HG02678 (cell line): Measurements from ENCODE around the gene WNT11.

Experiments used
- ATAC-seq: cut with Tn5 transposase; IDR thresholded peaks from one replicate; pipeline ENCODE4 v1.9.1; 2021; ENCODE audit warnings: mild to moderate bottlenecking, moderate library complexity; ENCODE audit not compliant: unreplicated experiment

WNT11 gene

DNA sequence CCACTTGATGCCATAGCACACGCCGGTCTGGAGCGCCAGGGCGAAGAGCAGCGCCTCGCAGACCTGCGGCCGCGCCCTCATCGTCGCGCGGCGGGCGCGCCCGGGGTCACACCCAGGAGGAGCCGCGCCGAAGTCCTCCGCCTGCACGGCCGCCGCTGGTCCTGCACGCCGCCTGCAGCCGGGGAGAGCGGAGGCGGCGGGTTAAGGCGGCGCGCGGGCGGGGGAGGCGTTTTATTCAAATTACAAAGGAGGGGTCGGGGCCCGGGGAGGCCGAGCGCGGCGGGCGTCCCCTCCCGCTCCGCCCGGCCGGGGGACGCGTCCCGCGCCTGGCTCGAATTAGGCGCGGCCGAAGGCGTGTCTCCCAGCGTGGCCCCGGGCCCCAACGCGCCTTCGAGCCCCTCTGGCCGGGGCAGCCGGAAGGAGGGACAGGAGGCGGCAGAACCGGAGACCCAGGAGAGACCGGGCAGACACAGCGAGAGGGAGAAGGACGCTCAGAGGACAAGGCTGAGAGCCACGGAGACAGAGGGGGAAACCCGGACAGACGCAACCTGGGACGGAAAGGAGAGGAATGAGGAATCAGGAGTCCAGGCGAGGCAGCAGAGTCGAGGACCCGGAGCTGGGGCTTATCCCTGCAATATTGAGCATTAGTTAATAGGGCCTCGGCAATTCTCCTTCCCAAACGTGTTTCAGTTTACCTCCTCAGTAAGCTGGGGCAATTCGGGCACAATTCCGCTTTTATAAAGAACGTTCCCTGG is at the start of gene WNT11:
Gene WNT11 (minus strand): TSS at position 176 of the 755 bp plus-strand sequence. CDS start 95 bp downstream, at position 81.
- peak; percentile 31 for ATAC-seq

DNA sequence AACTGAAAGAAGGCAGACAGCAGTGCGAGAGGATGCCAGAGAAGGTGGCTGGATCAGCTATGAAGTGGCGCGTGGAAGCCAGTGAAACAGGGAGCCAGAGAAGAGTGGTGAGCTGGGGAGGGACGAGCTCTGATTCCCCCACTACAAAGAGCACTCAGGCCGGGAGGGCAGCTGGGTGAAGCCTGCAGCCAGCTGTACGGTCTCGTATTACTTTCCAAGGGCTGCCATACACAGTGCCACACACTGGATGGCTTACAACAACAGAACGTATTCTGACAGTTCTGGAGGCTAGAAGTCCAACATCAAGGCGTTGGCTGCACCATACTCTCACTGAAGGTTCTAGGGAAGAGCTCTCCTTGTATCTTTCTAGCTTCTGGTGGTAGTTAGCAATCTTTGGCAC is 47.1 kb upstream of the WNT11 start:
- no peak for ATAC-seq

DNA sequence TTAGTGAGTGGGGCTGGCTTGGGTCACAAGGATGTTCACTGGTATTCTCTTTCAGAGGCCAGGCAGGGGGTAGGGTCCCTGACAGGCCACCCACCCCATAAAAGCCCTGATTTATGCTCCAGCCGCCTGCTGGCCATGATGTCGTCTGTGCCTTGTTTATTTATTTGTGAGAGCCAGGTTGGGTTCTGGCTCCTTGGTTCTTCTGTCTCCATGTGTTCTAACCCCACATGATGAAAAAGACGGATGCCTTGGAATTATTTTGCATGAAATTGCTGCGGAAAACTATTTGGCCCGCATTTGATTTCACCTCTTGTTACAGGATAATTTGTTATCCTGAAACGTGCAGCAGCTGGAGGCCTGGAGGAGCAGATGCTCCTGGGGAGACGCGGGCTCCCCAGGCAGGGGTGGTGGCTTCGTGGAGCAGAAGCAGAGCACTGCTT is 46.3 kb upstream of the WNT11 start:
- ATAC-seq: no peak

DNA sequence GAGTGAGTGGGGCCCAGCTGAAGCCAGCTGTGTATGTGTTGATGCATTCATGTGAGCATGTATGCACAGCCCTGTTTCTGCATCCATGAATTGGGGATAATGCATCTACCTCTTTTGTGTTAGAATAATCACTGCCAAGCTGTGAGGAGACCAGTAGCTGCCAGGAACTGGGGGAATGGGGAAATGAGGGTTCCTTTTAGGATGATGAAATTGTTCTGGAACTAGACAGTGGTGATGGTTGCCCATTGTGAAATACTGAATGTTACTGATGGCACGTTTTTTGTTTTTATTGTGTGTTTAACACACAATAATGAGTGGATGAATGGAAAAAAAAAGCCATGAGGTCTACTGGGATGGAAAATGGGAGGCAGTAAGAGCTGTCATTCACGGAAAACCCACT is 45.3 kb upstream of the WNT11 start:
- ATAC-seq: no peak

DNA sequence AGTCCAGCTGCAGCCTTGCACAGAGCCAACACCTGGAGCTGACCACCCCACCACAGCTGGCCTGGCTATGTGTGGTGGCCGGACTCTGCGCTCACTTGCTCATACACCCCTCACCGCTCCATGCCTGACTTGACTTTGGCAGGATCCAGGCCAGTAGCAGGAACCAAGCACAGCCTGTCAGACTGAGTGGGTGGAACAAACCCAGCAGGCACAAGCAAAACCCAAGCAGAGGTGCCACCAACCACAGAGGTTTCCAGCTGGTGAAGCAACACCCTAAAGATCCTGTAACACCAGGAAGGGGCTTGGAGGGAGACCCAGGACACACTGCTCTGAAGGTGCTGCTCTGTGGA is 44.9 kb upstream of the WNT11 start:
- no peak for ATAC-seq

DNA sequence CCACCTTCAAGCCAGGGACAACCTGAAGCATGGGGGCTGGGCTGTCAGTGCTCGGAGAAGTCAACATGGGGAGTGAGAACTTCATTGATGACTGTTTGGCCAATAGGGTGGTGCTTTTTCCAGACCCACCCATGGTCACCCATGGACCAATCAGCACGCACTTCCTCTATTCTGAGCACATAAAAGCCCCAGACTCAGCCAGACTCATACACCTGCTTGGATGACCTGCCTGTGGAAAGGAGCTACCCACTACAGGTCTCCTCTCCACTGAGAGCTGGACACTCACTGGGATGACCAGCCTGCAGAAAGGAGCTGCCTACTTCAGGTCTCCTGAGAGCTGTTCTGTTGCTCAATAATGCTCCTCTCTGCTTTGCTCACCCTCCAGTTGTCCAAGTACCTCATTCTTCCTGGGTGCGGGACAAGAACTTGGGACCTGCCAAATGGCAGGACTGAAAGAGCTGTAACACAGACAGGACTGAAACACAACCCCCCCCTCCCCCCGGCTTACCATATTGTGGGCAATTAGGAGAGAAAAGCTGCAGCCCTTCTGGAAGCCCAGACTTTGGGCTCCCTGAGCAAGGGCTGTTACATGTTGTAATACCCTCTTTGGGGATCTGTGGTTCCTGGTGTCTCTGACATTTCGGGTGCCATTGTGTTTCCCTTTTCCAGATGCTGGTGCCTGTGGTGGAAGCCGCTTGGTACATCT is 44.4 kb upstream of the WNT11 start:
- ATAC-seq: no peak

DNA sequence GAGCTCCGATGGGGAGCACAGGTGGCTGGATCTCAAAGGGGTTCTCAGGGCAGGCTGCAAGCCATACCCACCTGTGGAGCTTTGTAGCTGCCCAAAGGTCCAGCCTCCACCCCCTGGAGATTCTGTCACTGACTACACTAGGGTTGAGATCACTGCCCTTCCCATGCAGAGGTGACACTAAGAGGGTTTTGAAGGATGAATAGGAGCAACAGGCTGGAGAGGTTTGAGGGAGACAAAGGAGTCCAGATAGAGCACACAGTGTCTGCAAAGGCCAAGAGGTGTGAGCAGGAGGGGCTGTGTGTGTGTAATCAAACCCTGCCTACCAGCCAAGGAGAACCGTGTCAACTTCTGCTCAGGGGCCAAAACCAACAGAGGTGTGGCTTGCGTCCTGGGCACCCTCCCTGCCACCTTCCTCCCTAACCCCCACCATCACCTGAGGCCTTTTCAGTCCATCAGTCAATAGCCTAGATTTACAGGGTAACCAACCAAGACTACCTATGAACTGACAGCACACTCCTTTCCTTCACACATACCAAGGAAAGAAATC is 43.0 kb upstream of the WNT11 start:
- no peak for ATAC-seq

DNA sequence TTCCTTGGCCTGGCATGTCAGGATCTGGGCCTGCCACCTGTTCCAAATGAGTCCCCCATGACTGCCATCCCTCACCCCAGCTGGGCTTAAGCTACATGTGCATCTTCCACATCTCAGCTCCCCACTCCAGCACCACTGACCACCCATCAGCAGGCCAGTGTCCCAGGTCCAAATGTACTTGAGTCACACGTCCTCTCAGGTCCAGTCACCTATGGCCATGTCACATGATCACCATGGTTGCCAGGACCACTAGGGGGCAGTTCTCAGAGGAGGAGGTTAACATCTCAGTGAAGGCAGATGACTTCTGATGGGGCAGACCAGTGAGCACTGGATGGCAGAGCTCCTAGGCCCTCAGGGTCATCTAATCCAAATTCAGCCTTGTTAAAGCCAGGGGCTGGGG is 41.9 kb upstream of the WNT11 start:
- ATAC-seq: no peak

DNA sequence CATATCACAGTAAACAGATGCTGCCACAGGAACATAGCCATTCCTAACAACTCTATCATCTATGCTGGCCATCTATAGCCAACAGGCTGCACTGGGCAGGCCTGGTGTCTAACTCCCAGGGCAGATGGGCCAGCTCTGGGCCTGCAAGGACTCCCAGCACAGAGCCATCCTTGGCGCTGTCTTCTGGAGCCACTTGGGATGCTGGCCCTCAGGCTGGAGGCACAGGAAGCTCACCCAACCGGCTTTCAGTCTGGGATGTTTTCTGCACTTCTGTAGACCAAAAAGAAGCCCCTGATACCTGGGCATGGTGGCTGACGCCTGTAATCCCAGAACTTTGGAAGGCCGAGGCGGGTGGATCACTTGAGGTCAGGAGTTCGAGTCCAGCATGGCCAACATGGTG is 40.8 kb upstream of the WNT11 start:
- no peak for ATAC-seq

DNA sequence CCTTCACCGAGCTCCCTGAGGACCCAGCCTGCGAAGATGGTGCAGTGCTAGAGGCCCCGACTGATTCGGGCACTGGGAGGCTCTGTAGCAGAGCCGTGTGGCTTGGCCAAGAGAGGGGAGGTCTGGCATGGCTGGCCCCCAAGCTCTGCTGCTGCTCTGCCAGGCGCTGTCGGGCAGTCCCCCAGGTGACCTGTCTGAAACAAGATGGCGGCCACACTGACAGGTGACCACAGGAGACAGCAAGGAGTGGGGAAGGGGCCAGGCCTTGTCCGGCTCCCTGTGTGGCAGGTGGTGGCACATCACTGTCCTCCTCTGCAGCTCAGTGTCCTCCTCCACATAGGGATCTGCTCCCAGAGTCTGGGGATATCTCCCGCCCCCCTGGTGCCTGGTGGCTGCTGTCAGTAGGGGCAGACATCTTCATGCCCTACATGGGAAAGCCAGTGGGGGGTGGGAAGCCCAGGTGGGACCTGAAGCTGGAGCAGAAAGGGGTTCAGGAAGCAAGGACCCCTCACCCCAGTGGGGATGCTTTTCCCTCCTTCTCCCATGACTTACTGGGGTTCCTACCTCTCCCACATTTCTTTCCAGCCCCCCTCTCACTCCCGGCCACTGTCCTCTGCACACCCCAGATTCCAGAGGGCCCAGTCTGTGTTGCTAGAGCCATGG is 40.1 kb upstream of the WNT11 start:
- ATAC-seq: no peak

DNA sequence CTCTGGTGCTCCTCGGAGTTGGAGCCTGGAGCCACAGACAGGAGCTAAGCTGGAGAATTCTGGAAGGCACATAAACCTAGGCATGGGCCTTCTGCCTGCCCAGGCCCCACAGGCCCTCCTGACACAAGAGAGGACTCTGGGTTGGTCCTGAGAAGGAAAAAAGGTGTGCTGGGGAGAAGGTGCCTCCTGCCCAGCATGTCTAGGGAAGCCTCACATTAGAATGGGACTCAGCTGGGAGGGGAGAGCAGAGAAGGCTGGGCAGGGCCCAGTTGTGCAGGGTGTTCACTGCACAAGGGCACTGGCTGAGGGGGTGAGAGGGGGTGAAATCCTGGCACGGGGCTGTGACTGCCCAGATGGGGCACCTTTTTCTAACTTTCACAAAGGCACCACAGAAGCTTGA is 39.4 kb upstream of the WNT11 start:
- no peak for ATAC-seq

DNA sequence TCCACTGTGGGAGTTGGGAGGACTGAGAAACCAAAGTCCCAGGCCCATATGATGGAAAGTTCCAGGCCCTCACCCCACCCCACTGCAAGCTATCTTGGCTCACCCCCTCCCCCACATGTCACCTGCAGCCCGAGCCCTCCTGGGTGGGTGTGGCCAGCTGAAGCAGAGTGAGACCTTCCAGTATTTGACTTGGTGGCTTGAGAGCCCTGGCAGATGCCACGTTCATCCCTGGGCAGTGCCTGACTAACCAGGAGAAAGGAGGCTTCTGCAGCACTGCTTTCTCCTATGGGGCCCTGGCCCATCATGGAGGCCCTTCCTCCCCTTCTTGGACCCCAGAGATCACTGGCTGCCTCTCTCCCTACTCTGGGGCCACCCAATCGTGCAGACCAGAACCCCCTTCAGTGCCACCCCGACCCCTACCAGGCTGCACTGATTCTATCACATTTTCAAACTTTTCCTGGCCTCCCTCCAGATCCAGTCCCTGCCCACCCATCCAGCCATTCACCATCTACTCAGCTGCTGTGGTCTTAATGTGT is 38.1 kb upstream of the WNT11 start:
- ATAC-seq: no peak

DNA sequence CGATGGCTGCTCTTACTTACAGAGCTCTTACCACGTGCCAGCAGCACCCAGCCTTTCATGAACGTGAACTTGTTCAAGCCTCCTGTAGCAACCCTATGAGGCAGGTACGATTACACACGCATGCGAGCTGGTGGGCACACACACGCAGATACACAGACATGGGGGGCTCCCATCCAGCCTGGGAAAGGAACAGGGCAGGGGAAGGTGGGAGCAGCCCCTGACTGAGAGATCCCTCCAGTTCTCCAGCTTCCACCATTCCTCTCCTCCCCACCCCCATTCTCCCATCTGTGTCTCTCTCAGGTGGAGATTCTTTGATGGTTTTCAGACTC is 37.6 kb upstream of the WNT11 start:
- ATAC-seq: no peak

DNA sequence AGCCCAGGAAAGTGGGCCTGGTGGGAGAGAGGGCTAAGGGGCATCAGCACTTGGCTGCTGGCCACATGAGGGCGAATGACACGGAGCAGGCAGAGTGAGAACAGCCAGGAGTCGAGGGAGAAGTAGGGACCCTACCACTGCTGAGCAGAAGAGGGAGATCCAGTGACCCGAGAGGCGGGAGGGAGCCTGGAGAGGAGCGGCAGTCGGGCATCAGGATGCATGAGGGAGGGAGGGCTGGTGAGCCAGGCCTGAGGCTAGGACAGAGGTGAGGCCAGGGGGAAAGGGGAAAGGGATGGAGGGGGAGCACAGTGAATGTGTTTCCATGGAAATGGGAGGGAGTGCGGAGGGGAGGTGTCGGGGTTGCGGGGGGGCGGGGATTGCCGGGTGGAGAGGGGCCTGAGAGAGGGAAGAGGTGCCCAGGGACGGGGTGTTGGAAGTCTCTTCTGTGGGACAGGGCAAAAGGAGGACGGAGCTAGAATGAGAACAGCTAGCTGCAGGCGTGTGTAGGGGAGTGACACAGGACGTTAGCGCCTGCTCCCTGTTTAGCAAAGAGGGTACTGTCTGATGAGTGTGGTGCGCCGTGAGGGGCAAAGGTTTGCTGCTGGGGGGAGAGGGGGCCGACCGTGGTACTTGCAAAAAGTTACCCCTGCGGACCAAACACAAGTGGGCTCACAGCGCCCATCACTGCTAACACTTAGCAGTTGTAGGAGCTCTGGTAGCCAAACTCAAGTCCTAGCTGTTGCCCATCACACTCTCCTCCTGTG is 37.1 kb upstream of the WNT11 start:
- ATAC-seq: no peak

DNA sequence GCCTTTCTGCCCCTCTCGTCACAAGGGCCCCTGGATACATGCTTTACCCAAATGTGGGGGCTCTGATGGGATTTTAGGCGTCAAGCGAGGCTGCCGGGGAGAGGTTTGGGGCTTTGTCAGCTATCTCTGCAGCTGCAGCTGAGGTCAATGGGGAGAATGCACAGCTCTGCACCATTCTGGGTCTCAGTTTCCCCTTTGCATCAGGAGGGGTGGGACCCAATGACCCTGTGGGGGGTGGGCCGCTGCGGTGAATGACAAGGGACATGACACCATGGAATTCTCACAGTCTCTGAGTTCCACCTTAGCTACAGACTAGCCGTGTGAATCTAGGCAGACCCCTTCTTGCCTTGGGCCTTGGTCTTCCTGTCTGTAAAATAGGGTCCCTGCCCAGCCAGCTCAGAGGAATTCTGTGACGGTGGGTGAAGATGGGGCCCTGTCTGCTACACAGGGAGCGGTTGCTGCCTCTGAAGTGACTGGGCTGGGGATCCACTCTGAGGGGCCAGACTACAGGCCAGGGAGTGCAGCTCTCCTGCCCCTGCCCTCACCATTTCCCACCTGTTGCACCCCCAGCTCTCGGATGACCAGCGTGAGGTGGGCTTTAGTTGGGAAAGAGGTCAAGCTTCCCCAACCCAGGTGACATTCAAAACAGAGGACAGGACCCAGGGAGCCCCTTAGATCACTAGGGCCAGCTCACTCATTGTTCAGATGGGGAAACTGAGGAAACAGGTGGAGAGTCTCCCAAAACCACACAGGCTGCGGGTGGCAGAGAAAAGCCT is 35.9 kb upstream of the WNT11 start:
- no peak for ATAC-seq

DNA sequence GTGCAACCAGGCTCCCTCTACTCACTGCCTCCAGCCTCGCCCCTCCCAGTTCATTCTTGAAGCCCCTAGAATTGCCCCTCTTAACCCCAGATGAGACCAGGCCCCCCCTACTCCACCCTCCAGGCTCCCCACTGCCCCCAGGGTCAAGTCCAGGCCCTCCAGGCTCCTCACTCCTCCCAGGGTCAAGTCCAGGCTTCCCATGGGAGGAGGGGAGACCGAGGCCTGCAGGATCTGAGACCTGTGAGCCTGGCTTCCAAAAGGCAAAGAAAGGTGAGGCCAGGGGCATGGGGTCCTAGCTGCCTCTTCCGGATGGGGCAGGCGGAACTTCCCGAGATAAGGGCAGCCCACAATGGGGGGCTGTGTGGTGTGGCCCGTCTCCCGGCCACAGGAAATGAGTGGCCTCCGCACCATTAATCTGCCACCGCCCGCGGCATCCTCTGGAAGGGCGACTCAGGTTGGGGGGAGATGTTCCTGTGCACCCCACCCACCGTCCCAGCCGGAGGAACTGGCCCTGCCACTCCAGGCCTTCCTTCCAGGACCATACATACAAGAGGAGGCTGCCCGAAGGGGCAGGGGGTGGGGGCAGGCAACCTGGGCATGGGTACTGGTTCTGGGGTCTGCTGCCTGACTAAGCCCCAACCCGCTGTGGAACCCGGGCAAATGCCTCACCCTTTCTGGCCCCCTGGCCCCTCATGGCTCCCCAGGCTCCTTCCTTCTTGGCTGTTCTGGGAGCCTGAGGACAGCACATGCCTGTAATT is 35.1 kb upstream of the WNT11 start:
- ATAC-seq: no peak

DNA sequence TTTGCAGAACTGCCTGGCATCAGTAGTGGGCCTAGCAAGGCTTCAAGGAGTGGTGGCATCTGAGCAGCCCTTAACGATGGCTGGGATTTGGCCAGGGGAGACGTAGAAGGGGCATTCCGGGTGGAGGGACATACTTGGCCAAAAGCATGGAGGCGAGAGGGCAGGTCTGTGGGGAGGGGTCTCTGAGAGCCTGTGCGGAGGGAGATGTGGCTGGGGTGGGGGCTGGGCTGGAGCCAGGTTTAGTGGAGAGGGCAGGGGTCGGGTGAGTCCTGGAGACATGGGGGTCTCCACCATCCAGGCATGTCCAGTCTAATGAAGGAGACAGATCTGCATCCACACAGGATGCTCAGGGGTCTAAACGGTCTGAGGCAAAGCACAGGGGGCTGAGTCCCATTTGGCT is 34.4 kb upstream of the WNT11 start:
- ATAC-seq: no peak

DNA sequence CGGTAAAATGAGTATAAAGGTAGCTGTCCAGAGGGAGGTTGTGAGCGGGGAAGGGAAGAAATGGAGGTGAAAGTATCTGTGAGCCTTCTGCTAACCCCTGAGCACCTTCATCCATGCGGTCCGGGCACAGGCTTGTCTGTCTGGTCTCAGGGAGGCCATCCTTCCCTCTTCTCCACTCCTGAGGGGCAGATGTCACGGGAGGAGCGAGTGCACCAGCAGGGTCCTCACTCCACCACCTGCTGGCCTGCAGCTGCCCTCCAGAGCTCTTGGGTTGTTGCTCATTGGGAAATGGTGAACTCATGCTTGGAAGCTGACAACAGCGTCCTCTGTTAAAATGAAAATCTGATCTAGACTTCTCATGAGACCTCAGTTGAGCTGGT is 33.8 kb upstream of the WNT11 start:
- ATAC-seq: no peak

DNA sequence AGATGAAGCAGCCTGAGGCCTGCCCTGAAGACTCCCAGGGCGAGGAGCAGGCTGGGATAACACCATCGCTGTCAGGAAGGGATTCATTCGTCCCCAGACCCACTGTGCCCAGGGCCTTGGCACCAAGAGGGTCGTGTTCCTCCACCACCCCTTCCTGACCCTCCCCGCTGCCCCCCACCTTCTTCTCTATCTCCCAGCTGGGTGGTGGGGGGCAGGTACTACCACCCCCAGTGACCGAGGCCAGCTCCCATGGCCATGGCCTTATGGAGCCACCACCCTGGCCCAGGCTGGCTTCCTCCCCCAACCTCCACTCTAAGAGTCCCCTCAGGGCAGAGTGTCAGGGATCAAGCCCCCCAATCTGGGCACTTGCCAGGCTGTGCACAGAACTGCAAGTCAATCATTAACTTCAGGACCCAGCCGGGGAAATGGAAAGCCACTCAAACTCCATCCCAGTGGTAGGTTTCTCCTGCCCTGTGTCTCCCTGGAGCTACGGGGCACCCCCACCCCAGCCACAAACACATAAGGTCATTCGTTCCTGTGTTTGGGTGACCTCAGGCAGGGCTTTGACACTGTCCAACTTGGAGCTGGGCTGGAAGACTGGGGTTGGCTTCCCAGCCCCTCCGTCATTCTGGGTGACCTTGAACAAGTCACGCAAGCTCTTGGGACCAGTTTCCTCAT is 33.3 kb upstream of the WNT11 start:
- no peak for ATAC-seq
